Measurements from ENCODE around the gene SH3TC1.

DNA sequence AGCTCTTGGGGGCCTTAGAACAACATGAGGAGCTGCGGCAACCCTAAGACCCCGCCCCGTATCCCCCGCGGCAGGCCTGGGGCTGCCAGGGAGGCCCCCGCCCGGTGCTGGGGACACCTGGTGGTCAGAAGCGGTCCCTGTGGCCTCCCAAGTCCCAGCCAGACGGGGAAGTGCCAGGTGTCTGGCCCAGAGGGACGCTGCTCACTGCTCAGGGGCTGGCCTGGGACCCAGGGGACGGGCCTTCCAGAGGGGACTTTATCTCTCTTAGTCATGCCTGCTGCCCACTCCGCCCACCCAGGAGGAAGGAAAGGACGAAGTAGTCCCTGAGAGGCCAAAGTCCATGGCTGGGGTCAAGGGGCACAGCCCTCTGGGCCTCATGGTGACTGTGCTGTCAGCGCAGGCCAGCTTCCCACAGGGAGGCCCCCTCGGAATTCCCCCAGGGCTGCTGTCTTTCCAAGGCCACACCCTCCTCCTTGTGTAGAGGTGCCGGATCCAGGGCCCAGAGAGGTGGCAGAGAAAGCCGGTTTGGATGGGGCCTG, 39.5 kb downstream of the SH3TC1 start:
- TF ChIP-seq, protein P1, sequence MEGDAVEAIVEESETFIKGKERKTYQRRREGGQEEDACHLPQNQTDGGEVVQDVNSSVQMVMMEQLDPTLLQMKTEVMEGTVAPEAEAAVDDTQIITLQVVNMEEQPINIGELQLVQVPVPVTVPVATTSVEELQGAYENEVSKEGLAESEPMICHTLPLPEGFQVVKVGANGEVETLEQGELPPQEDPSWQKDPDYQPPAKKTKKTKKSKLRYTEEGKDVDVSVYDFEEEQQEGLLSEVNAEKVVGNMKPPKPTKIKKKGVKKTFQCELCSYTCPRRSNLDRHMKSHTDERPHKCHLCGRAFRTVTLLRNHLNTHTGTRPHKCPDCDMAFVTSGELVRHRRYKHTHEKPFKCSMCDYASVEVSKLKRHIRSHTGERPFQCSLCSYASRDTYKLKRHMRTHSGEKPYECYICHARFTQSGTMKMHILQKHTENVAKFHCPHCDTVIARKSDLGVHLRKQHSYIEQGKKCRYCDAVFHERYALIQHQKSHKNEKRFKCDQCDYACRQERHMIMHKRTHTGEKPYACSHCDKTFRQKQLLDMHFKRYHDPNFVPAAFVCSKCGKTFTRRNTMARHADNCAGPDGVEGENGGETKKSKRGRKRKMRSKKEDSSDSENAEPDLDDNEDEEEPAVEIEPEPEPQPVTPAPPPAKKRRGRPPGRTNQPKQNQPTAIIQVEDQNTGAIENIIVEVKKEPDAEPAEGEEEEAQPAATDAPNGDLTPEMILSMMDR (IDR thresholded peaks at IDR 0.05), result peak in 1 of 3 experiments; percentile 35
- TF ChIP-seq POLR2A (IDR thresholded peaks at IDR 0.05; ENCODE audit: low read depth), result no peak

All from esophagus muscularis mucosa (tissue), 3 donors.